GOT3 (cell line): ENCODE measurements around the gene IDI1.
"Not testable (repeated sequence)": the region's sequence is repeated elsewhere in the genome, so short reads cannot be mapped to it uniquely, and the experiment has no call there.

Experiments
- DNase-seq: peaks from one replicate; lab custom pipeline; 2025; ENCODE audit warnings: mixed read lengths; lab: John Stamatoyannopoulos, UW

IDI1 gene

DNA sequence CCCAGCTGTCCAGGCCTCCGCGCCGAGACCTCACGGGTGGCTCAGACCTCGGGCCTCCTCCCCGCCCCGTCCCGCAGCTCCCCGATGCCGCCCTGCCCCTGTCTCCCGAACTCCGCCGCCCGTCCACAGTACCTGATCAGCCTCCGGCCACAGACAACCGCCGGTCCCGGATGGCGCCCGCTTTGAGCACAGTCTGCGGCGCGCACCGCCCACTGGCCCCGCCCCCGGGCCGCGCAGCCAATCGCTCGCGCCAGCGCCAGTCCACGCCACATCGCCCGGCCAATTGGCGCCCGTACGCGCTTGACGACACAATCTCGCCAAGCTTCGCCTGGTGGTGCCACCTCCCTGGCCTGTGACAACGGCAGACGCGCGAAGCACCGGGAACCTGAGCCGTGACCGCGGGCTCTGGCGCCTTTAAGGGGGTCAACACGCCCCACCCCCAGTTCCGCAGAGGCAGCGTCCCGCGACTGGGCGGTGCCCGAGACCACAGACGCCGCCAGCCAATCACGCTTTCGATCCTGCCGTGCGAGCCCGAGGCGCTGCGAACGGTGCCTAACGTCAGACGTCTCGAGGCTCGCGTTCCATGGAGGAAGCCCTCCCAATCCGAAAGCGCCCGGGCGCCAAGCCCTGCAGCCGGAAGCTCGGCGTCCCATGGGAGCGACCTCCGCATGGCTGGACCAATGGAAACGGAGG lies at the start of gene IDI1:
TSS of gene IDI1 (minus strand) at position 388 of the 693 bp plus-strand sequence. CDS start at position 272, 116 bp downstream.
- DNase-seq: peak; percentile 98

DNA sequence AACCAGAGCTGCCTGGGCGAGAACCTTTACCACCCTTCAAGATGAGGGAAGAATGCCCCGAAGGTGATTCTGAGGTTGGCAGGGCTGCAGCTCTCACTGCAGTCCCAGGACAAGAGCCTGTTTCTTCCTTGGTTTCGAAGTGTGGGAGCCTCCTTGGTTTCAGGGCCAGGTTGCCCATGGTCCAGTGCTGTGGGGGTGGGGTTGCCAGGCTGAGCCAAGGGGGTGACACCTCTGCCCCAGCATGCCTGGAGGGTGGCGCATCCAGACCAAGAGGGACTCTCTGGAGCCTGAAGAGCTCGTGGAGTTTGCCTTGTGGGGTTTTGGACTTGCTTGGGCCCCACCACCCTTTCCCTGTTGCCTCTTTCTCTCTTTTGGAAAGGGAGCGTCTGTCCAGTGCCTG lies 48.5 kb upstream of the IDI1 start:
- DNase-seq: no peak

DNA sequence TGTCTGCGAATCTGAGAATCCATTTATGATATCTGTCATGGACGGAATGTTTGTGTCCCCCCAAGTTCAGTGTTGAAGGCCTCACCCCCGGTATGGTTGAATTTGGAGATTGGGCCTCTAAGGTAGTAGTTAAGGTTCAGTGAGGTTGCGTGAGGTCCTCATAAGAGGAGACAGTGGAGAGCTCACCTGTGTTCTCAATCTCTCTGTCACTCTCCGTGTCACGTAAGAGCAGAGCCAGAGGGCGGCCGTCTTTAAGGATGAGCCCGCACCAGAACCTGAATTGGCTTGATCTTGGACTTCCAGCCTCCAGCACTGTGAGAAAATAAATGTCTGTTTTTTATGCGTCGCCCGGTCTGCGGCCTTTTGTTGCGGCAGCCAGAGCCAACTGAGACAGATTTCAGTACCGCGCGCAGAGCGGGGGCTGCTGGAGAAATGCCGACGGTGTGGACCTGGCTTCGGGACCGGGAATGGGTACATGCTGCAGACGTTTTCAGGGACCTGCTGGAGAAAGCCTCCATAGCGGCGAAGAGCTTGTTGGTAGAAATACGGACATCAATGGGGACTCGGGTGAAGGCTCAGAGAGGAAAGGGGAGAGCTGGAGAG lies 47.5 kb upstream of the IDI1 start:
- no peak for DNase-seq

DNA sequence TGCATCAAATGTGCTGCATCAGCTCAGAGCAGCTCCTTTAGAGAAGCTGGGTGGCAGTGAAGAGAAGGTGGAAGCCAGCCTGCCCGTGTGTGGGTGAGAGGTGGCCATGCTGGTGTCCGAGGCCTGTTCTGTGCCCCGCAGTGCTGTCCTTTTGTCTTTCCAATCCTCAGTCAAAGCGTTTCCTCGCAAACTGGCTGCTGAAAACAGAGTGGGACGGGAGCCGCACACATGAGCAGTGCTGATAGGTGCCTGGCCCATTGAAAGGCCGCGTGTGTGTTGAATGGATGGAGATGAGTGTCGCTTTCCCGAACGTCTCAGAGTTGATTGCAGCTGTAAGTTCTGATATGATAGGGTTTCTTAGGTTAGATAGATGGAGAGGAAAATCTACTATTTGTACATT lies 46.6 kb upstream of the IDI1 start:
- no peak for DNase-seq

DNA sequence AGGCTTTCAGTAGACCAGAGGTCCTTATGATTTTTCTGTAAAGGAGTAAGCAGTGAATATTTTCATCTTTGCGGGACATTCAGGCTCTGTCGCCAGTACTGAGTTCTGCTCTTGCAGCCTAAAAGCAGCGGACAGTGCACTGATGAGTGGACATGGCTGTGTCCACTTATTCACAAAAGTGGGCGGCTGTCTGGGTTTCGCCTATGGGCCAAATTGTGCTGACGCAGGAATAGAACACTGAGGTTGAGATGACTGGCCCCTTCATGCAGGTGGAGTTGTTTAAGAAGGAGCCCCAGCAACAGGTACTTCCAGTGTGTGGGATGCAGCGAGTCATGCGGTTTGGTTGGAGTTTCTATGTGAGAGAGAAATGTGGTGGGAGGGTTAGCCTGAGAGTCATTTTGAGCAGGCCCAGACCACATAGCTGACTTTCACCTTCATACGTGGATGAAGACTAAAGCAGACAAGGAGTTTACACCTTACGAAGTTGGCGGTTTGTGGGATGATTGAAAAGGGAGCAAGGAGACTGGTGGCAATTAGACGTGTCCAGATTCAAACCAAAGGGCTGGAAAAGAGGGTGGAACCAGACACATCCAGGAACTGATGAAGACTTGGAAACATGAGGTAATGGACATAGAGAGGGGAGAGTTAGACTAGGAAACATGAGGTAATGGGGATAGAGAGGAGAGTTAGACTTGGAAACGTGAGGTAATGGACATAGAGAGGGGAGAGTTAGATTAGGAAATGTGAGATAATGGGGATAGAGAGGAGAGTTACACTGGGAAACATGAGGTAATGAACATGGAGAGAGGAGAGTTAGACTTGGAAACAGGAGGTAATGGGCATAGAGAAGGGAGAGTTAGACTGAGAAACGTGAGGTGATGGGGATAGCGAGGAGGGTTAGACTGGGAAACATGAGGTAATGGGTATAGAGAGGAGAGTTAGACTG lies 45.5 kb upstream of the IDI1 start:
- DNase-seq: no peak

DNA sequence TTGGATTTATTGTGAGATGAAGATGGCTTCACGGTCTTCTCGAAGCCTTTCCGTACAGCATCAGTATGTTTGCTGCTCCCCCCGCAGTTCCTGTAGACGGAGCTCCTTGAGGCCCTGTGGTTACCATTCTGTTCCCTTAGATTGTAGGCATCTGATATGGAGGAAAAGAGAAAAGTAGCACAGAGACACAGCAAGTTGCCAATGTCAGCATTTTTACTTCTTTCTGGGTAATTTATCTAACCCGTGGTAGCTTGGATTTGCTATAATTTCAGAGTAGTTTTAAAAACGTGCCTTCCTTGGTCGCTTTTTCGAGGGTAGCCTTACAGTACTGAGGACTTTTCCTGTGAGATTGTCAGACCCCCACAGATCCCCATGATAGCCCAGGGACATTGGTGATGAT lies 44.8 kb upstream of the IDI1 start:
- no peak for DNase-seq

DNA sequence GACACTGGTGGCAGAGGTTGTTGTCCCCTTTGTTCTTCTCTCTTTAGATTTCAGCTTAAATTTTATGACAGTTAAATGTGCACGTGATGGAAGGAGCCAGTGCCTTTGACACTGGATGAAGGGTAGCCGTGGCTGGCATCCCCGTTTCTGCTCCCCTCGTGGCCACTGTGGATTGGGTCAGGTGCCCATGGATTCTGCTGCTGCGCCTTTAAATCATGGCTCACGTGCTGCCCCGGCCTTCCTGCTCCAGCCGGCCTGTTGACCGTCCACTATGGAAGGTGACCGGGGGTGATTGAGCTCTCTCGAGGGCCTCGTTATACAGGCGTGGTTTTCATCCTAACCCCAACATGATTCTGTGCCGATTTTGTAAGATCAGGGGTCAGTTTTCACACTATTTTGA lies 41.8 kb upstream of the IDI1 start:
- DNase-seq: no peak

DNA sequence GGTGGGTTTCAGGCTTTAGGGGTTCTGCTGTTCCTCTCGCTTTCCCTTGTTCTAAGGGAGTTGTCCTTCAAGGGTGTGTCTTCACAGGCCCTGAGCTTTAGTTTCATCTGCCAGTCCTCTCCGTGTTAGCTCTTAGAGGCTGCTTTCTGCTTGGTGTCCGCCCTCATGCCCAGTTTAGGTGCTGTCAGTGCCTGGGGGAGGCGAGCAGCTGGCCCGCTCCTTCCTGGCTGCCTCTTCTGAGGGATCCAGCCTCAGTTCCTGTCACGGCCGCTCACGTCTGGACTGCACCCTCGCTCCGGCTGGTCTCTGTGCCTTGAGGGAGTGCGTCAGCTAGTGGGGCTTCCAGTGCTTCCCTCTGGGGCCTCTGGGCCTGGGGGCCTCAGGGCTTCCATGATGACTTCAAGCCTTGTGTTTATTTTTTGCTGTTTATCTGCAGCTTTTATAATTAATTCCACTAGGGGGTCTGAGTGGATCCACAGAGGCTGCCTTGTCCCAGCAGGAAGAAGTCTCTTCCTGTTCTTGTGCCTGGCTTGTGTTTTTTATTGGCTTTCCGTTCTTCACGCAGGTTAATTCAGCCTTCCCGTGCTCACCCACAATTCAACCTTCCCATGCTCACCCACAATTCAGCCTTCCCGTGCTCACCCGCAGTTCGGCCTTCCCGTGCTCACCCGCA lies 40.2 kb upstream of the IDI1 start:
- DNase-seq: no peak

DNA sequence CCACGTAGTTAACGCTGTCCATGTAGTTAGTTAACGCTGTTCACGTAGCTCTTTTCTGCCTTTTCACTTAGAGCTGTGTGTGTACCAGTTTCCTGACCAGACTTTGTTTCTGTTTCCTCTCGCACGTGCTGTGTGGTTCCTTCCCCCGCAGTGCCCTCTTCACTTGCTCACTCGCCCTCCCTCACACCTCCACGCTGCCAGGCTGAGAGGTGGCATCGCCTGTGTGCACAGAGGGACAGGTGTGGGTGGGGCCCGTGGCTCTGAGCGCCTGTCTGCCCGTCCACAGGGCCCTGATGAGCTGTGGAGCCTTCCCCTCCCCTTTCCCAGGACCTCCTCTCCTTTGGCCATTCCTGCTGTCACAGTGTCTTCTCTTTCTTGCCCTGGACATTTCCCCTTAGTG lies 37.9 kb upstream of the IDI1 start:
- DNase-seq: no peak

DNA sequence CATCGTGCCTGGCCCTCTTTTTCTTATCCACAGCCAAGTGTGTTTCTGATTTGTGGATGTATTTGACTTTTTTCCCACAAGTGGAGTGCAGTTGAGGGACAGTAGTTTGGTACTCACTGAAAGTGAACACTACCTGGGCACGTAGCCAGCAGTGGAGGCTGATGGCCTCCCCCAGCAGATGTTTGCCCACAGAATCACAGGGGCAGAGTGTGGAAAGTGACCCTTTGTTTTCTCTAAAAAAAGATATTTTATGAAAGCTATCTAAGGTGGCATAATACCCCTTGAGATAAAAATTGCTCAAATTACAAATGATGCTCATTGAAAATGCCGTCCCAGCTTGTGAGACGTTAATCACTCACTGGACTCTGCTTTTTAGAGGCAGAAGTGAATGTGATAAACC lies 36.3 kb upstream of the IDI1 start:
- no peak for DNase-seq

DNA sequence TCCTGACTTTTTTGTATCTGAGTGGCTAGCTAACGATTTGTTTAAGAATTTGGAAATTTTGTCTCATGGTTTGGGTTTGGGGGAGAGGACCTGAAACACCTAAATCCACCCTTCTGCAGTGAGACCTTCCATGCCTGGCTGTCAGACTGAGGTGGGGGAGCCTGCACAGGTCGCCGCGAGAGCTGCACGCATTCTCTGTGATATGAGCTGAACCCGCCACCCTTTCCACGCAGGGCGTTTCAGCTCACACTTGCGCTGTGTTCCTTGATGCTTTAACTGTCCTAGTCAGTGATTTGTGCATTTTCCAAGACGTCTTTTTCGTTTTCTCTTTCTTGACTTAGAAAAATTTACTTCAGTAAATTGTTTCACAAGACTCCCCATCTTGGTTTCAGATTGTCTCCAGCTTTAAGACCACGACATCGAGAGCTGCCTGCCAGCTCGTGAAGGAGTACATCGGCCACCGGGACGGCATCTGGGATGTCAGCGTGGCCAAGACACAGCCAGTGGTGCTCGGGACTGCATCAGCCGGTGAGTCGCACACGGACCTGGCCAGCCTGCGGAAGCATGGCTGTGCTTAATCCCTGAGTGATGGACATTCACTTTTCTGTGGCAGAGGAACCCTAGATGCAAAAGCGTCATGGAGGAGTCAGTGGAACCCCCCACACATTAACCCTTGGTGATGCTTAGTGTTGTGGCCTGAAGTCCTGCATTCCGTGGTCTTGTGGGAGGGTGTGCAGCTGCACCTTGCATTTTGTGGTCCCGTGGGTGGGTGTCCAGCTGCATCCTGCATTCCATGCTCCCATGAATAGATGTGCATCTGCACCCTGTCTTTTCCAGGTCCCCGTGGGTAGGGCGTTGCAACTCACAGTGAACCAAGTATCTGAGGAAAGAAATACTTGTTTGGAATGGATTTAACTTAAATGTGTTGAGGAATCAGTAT lies 35.4 kb upstream of the IDI1 start:
- no peak for DNase-seq

DNA sequence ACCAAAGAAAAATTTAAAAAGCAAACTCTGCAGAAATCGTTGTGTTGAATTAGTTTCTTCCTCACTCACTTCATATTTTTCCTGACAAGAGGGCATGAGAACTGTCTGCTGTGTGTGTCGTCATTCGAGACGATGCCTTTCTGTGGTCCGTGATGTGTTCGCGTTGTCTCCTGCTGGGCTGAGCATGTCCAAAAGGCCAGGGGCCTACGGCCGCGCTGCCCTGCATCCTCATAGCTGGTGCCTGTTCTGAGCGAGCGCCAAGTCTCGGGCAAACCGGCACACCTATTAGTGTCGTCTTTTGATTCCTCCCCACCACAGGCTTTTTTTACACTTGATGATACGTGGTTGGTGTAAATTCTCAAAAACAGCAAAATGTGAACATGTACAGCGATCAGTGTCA lies 34.7 kb upstream of the IDI1 start:
- no peak for DNase-seq

DNA sequence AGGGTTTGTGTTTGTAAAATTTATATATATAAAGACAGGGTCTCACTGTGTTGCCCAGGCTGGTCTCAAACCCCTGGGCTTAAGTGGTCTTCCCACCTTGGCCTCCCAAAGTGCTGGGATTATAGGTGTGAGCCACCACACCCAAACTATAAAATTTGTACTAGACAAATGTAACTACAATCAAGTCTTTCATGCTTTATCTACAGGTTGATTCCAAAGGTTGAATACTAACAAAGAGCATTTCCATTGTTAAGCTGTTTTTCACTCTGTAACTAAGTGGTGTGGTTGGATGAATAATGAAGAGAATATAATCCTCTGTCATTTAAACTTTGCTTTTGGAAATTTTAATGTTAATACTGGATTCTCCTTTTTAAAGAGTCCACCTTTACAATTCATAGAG lies 29.7 kb upstream of the IDI1 start:
- no peak for DNase-seq

DNA sequence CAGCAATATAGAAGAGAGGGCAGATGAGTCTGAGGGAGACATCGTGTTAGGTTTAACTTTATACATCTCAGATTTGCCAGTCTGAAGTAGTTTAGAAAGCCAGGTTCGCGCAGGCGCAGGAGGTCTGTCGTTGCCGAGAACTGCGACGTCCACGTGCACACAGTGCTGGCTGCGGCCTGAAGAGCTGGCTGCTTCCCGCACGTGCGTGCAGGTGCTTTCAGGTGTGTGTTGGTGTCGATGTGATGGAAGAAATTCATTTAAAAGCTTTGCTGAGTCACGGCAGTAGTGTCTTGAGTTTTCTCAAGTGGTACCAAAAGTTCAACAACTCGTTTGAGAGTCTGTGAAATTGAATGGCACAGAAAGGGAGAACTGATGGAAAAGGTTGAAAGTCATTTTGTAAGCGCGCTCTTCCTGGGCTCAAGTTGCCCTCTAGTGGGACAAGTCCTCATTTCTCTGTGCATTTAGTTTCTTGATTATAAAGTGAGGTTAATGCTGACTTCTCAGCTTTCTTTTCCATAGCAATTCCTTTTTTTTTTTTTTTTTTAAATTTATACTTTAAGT lies 25.9 kb upstream of the IDI1 start:
- DNase-seq: no peak

DNA sequence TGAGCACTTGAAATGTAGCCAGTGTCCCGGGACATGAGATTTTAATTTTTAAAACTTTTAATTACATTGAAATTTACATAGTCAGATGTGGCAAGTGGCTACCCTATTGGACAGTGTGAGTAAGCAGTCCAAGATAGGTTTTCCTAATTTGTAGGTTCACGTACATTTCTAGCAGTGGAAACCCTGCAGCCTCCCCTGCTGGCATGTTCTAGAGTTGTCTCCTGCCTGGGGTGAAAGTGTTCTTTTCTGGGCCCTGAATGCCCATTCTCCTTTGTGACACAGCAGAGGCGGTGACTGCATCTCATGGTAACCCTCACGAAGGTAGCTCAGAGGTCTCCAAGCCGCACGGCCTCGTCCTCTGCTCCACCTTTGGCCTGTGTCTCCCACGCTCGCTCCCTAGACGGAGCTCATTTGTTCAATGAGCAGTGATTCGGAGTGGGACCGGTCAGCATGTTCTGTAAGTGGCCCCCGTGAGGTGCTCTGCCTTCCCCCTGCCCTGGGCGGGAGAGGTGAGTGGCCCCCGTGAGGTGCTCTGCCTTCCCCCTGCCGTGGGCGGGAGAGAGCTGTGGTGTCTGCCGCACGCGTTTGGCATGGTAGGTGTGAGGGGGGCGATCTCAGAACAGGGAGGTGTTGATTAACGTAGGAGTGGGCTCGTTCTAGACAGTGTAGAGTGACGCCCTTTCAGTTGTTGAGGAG lies 25.3 kb upstream of the IDI1 start:
- no peak for DNase-seq

DNA sequence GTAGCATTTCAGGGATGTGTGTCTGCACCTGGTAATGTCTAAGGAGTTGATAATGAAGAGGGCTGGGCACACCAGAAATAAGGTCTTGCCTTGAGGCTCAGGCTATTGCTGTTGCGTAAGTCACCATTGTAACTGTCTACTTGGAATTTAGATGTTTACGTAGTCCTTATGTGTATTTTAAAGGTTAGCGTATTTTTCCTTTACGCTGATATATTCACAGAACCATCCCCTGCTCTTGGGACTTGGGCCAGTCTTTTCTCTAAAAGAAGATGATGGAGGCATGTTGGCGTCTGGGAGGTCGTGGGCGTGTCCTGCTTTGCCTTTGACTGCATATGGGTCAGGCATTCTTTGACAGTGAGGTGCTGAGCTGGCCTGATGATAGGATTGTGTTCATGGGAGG lies 22.0 kb upstream of the IDI1 start:
- no peak for DNase-seq

DNA sequence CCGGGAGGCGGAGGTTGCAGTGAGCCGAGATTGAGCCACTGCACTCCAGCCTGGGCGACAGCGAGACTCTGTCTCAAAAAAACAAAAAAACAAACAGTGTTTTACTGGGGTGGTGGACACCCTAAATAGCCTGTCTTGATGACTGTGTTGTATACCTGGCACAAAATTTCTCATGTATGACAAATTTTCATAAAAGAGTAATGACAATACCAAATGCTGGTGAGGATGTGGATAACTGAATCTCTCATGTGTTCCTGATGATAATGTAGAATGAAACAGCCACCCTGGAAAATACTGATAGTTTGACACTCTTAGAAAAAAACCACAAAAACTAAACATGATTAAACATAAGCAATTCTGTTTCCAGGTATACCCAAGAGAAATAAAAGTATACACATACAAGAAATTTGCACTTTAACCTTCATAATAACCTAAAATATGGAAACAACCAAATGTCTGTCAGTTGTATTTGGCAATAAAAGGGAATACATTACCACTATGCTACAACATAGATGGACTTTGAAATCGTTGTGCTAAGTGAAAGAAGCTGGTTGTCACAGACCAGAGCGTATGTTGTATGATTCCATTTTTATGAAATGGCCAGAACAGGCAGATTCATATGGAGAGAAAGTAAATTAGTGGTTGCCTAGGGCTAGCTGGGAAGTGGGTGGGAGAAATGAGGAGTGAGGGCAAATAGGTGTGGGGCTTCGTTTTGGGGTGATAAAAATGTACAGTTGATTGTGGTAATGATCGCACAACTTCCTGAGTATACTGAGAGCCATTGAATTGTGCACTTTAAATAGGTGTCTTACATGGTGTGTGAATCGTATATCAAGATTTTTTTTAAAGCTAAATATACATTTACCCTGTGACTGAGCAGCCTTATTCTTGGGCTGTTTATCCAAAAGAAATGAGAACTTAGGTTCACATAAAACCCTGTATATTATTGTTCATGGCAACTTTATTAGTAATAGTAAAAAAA lies 19.8 kb upstream of the IDI1 start:
- no peak for DNase-seq

DNA sequence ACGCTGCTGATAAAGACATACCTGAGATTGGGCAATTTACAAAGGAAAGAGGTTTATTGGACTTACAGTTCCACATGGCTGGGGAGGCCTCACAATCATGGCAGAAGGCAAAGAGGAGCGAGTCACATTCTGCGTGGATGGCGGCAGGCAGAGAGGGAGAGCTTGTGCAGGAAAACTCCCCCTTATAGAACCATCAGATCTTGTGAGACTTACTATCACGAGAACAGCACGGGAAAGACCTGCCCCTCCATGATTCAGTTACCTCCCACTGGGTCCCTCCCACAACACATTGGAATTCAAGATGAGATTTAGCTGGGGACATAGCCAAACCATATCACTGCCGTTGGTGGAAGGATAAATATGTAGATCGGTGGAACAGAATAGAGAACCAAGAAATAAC lies 17.8 kb upstream of the IDI1 start:
- not testable (repeated sequence) for DNase-seq

DNA sequence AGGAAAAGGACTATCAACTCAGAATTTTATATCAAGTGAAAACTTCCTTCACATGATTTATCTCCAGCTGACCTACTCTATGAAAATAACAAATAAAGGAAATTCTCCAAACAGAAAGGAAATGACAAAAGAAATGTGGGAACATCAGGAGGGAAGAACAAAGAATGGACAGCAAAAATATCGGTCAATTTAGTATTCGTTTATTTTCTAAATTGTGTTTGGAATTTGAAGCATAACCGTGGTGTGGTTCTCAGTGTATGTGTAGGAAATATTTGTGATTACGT lies 16.0 kb upstream of the IDI1 start:
- DNase-seq: no peak
